Measurements from ENCODE around the gene MFSD1. TPM values are rescaled to one million over a fixed set of nuclear protein-coding genes. Genes with fewer than 3 reads are reported as not detected.

Gene MFSD1
- total and polyA plus RNA-seq, 2 of the 13 experiments (the other 11 are each of a cell fraction or from before 2014, with no cell fraction given) = 17.3 to 37.9 TPM

DNA sequence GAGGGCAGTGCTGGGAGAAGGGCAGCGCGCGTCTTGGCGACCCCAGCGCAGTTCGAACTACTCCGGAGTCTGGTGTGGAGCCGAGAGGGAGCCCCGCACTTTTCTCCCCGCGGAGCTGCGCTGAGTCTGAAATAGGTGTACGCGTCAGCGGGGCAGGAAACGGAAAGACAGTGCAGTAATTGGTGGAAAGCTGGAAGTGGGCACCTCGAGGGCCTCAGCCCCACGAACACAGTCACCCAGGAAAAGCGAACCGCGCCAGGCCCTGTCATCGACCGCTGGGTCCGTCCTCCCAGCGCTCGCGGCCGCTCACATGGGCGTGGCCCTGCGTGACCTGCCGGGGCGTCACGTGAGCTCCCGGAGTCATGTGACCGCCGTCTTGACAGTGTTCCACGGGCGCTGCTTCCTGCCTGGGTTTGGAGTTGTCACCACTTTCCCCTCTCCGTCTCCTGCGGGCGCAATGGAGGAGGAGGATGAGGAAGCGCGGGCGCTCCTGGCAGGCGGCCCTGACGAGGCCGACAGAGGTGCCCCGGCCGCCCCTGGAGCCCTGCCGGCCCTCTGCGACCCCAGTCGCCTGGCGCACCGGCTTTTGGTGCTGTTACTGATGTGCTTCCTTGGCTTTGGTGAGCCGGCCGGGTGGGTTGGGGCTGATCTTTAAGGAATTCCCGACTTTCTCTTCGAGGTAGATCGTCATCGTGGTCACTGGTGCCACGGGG is at the start of gene MFSD1 (continued):
- TF ChIP-seq, protein P1, sequence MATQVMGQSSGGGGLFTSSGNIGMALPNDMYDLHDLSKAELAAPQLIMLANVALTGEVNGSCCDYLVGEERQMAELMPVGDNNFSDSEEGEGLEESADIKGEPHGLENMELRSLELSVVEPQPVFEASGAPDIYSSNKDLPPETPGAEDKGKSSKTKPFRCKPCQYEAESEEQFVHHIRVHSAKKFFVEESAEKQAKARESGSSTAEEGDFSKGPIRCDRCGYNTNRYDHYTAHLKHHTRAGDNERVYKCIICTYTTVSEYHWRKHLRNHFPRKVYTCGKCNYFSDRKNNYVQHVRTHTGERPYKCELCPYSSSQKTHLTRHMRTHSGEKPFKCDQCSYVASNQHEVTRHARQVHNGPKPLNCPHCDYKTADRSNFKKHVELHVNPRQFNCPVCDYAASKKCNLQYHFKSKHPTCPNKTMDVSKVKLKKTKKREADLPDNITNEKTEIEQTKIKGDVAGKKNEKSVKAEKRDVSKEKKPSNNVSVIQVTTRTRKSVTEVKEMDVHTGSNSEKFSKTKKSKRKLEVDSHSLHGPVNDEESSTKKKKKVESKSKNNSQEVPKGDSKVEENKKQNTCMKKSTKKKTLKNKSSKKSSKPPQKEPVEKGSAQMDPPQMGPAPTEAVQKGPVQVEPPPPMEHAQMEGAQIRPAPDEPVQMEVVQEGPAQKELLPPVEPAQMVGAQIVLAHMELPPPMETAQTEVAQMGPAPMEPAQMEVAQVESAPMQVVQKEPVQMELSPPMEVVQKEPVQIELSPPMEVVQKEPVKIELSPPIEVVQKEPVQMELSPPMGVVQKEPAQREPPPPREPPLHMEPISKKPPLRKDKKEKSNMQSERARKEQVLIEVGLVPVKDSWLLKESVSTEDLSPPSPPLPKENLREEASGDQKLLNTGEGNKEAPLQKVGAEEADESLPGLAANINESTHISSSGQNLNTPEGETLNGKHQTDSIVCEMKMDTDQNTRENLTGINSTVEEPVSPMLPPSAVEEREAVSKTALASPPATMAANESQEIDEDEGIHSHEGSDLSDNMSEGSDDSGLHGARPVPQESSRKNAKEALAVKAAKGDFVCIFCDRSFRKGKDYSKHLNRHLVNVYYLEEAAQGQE (IDR thresholded peaks at IDR 0.05; ENCODE audit: borderline replicate concordance in 1 of 2, low read depth in 1 of 2, low read length in 2 of 2) = no peak
- no peak for TF ChIP-seq SIX1 (CRISPR knock-in tag; IDR thresholded peaks at IDR 0.05; ENCODE audit: borderline replicate concordance)
- TF ChIP-seq ZNF629 (CRISPR knock-in tag; conservative IDR thresholded peaks at IDR 0.05) = no peak; the same call in 1 of the 2 replicates
- peak; percentile 24 for TF ChIP-seq NFYC (CRISPR knock-in tag; IDR thresholded peaks at IDR 0.05)
- peak; percentile 34 for TF ChIP-seq AGO1 (IDR thresholded peaks at IDR 0.05; ENCODE audit: low read depth, low read length, poor library complexity, severe bottlenecking)
- peak; percentile 64 for TF ChIP-seq TEAD3 (CRISPR knock-in tag; optimal IDR thresholded peaks at IDR 0.05; ENCODE audit: borderline replicate concordance)
- 0 out of 2 replicates have a peak, but pooled peaks have one; percentile 43 for TF ChIP-seq CHCHD3 (CRISPR knock-in tag; IDR thresholded peaks at IDR 0.05)
- TF ChIP-seq ZNF660 (CRISPR knock-in tag; IDR thresholded peaks at IDR 0.05; ENCODE audit: borderline replicate concordance, low read depth) = no peak
- TF ChIP-seq ATRX (CRISPR knock-in tag; IDR thresholded peaks at IDR 0.05; ENCODE audit: borderline replicate concordance) = no peak
- TF ChIP-seq, protein P2, sequence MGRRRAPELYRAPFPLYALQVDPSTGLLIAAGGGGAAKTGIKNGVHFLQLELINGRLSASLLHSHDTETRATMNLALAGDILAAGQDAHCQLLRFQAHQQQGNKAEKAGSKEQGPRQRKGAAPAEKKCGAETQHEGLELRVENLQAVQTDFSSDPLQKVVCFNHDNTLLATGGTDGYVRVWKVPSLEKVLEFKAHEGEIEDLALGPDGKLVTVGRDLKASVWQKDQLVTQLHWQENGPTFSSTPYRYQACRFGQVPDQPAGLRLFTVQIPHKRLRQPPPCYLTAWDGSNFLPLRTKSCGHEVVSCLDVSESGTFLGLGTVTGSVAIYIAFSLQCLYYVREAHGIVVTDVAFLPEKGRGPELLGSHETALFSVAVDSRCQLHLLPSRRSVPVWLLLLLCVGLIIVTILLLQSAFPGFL (CRISPR knock-in tag; IDR thresholded peaks at IDR 0.05) = no peak
- no peak for TF ChIP-seq MATR3 (CRISPR knock-in tag; IDR thresholded peaks at IDR 0.05)
- no peak; the same call in 1 of the 2 replicates for TF ChIP-seq ZBTB44 (CRISPR knock-in tag; IDR thresholded peaks at IDR 0.05)
- peak; percentile 75 for TF ChIP-seq ONECUT2 (CRISPR knock-in tag; IDR thresholded peaks at IDR 0.05)
- TF ChIP-seq AKAP8 (CRISPR knock-in tag; IDR thresholded peaks at IDR 0.05) = peak; percentile 36; the same call in 1 of the 2 replicates
- TF ChIP-seq, protein P3, sequence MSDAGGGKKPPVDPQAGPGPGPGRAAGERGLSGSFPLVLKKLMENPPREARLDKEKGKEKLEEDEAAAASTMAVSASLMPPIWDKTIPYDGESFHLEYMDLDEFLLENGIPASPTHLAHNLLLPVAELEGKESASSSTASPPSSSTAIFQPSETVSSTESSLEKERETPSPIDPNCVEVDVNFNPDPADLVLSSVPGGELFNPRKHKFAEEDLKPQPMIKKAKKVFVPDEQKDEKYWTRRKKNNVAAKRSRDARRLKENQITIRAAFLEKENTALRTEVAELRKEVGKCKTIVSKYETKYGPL (CRISPR knock-in tag; IDR thresholded peaks at IDR 0.05) = peak; percentile 51; the same call in 1 of the 2 replicates
- TF ChIP-seq ZNF850 (CRISPR knock-in tag; conservative IDR thresholded peaks at IDR 0.05) = no peak
- 0 out of 2 replicates have a peak, but pooled peaks have one; percentile 43 for TF ChIP-seq JUND (CRISPR knock-in tag; IDR thresholded peaks at IDR 0.05)
- TF ChIP-seq RFX1 (IDR thresholded peaks at IDR 0.05) = no peak
- peak; percentile 32; the same call in 1 of the 2 replicates for TF ChIP-seq ZNF414 (CRISPR knock-in tag; IDR thresholded peaks at IDR 0.05)
- TF ChIP-seq PLSCR1 (CRISPR knock-in tag; IDR thresholded peaks at IDR 0.05; ENCODE audit: borderline replicate concordance) = no peak
- TF ChIP-seq MZF1 (CRISPR knock-in tag; IDR thresholded peaks at IDR 0.05; ENCODE audit: borderline replicate concordance) = no peak

Data from HepG2 (cell line).